Metanephros (tissue), 2 donors: ENCODE measurements around the gene SYNGR1. TPM values are rescaled to one million over a fixed set of nuclear protein-coding genes. Genes with fewer than 3 reads are reported as not detected.

ENCODE experiments used
- small RNA-seq: library from RNA; depleted of rRNA; stranded (forward); fragments of <200 nt; gene quantifications from one replicate; pipeline ENCODE3, GENCODE V24; 2014; ENCODE audit warnings: low replicate concordance
- total RNA-seq: library from RNA; depleted of rRNA; stranded (reverse); fragments of >200 nt; gene quantifications from one replicate; pipeline ENCODE4 v1.2.3, GENCODE V29; 2014

The SYNGR1 gene
- 41.5 TPM for total RNA-seq

GRCh38 chr22:39349967-39350726 is at the start of gene SYNGR1:
SYNGR1 (plus strand) TSS chr22:39349991; CDS start chr22:39350011, 20 bp downstream.

GRCh38 chr22:39319284-39320022 is 30.3 kb upstream of the SYNGR1 start, which contains the start of gene RPL3:
RPL3 (minus strand) TSS chr22:39319623; CDS start chr22:39319597, 26 bp downstream.

Small RNA genes within 50 kb of the gene (small RNA-seq; reads per million reads assigned to genes)
- gene SNORD43 (not detected), gene SNORD83A (3,279 reads per million, percentile 100 among the genes with 10 or more reads in this experiment), gene SNORD83B (not detected)

Other genes starting within 250 kb of the SYNGR1 start
- gene CBX7, start 197.3 kb upstream of the SYNGR1 start, total RNA-seq, result 14.7 TPM
- gene PDGFB, start 105.0 kb upstream of the SYNGR1 start, total RNA-seq, result 15.8 TPM
- gene RPL3, start 30.4 kb upstream of the SYNGR1 start, total RNA-seq, result 3,148 TPM
- 25.6 TPM for gene TAB1, start 49.8 kb downstream of the SYNGR1 start, total RNA-seq
- gene MGAT3, start 107.0 kb downstream of the SYNGR1 start, total RNA-seq, result 13.0 TPM
- gene MIEF1, start 152.3 kb downstream of the SYNGR1 start, total RNA-seq, result 23.8 TPM
- 130 TPM for gene ATF4, start 170.6 kb downstream of the SYNGR1 start, total RNA-seq
- 54.5 TPM for gene RPS19BP1, start 182.8 kb downstream of the SYNGR1 start, total RNA-seq
- 0.18 TPM for gene CACNA1I, start 220.8 kb downstream of the SYNGR1 start, total RNA-seq